Measurements from ENCODE around the gene RALGDS.

- TF ChIP-seq EZH2phosphoT487 (IDR thresholded peaks at IDR 0.05; ENCODE audit: unreplicated experiment) (no peak), CTCF (conservative IDR thresholded peaks at IDR 0.05; ENCODE audit: low read depth in 2 of 2) (no peak), POLR2AphosphoS5 (IDR thresholded peaks at IDR 0.05; ENCODE audit: low read depth) (no peak), STAT1 (IDR thresholded peaks at IDR 0.05; ENCODE audit: unreplicated experiment) (no peak), EZH2 (IDR thresholded peaks at IDR 0.05; ENCODE audit: low read depth, unreplicated experiment) (no peak), ZNF331 (CRISPR knock-in tag; IDR thresholded peaks at IDR 0.05; ENCODE audit: low read depth) (no peak), CREB1 (CRISPR knock-in tag; IDR thresholded peaks at IDR 0.05; ENCODE audit: low read depth) (no peak), ZNF114 (CRISPR knock-in tag; IDR thresholded peaks at IDR 0.05) (no peak)
- TF ChIP-seq, protein P1, sequence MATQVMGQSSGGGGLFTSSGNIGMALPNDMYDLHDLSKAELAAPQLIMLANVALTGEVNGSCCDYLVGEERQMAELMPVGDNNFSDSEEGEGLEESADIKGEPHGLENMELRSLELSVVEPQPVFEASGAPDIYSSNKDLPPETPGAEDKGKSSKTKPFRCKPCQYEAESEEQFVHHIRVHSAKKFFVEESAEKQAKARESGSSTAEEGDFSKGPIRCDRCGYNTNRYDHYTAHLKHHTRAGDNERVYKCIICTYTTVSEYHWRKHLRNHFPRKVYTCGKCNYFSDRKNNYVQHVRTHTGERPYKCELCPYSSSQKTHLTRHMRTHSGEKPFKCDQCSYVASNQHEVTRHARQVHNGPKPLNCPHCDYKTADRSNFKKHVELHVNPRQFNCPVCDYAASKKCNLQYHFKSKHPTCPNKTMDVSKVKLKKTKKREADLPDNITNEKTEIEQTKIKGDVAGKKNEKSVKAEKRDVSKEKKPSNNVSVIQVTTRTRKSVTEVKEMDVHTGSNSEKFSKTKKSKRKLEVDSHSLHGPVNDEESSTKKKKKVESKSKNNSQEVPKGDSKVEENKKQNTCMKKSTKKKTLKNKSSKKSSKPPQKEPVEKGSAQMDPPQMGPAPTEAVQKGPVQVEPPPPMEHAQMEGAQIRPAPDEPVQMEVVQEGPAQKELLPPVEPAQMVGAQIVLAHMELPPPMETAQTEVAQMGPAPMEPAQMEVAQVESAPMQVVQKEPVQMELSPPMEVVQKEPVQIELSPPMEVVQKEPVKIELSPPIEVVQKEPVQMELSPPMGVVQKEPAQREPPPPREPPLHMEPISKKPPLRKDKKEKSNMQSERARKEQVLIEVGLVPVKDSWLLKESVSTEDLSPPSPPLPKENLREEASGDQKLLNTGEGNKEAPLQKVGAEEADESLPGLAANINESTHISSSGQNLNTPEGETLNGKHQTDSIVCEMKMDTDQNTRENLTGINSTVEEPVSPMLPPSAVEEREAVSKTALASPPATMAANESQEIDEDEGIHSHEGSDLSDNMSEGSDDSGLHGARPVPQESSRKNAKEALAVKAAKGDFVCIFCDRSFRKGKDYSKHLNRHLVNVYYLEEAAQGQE (IDR thresholded peaks at IDR 0.05; ENCODE audit: unreplicated experiment), result no peak
Observed at GRCh38 chr9:133124123-133124906, 3.3 kb upstream of the RALGDS start.
